Measurements from ENCODE around the gene NFATC1. TPM values are rescaled to one million over a fixed set of nuclear protein-coding genes. Genes with fewer than 3 reads are reported as not detected.
A peak's percentile ranks its signal among the peaks of the same experiment; 100 is the strongest.
"Not testable (repeated sequence)": the region's sequence is repeated elsewhere in the genome, so short reads cannot be mapped to it uniquely, and the experiment has no call there.

Gene NFATC1
- total RNA-seq, 1 experiment from 2014 or later = 0.10 TPM

DNA sequence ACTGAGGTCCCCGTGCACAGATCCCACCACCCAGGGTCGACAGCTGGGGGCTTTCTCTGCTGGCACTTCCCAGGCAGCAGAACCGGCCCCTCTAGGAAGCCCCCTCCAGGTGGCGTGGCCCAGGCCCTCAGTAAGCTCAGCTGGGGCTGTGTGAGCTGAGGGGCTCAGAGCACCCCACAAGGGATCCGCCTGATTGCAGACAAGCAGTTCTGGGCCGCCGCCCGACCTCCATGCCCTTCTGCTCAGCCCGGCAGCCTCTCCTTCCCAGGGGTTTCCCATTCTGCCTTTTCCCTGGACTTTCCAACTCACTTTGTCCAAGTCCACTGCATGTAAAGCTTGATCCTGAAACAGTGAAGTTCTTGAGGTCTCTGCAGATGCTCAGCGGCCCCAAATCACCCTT is 76.4 kb downstream of the NFATC1 start:
- no peak for DNase-seq (ENCODE audit: low read depth)

DNA sequence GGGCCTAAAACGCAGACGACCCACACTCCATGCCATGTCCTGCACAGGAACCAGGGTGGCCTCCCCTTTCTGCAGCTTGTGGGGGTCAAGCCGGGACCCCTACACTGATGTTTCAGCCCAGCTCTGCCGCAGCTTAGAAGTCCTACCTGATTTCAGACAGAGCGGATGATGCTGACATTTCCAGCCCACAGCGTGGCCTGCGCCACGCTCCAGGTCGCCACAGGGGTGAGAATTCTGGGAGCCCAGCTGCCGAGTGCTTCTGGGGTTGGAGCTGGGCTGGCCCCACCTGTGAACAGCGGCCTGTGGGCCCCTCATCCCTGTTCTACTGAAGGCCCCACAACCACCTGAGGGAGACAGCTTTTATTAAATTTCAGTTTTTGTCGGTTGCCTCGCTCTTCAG is 77.2 kb downstream of the NFATC1 start:
- no peak for DNase-seq (ENCODE audit: low read depth)

DNA sequence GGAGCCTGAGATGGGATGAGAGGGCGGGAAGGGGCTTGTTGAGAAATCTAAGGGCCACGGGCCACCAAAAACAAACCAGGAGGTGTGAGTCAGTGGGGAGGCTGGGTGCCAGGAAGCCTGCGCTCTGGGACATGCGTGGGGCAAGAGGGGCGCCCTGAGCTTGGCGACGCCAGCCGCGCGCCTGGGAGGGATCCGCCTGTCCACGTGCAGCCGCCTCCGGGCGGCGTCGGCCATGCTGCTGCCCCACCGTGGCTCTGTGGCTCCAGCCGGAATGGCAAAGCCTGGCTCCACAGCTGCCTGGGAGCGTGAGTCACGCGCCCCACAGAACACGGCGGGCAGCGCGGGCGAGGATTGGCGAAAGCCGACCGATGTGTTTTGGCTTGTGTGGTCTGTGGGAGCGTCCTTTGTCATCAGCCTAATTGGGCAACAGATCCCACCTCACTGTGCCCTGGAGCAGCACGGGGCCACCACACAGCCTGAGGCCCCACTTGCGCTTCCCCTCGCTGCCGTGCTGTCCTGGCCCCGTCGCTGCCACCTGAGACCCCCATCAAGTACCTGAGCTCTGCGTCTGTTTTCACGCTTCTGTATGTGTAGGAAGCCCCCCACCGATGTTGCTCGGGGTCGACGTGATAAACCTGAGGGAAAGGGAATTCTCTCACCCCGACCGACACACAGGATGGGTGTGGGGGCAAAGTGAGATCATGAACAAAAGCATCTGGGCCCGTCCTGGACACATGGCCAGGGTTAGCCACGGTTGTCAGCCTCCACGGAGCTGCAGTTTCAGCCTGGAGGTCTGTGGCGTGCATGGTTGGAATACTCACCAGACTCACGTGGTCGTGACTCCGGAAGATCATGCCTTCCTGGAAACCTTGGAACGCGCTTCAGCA is 80.5 kb downstream of the NFATC1 start:
- no peak for DNase-seq (ENCODE audit: low read depth)

DNA sequence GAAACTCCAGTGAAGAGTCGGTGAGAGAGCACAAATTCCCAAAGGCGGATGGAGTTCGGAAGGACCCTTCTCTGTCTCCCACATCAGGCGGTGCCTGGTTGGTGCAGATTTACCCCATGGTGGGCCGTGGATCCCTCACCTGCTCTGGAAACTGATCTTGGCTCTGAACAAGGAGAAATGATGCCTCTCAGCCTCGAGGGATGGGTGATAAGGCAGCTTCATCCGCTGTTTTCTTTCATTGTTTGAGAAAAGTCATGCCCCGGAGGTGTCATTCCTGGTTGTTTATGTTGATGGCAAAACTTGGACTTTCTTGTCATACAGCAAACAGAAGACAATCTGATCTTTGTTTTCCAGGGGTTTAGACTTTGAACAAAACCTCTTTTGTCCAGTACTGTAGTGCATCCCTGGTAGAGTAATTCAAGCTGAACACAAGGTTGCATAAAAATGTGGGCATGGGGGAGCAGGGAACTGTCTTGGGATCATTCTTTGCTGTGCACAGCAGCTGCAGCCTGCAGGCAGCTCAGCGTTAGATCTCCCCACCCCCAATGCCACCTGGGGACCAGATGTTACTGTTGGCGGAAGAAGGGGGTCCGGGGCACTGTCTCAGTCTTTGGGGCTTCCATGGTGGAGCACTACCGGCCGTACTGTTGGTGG is 81.3 kb downstream of the NFATC1 start:
- DNase-seq (ENCODE audit: low read depth) = no peak

DNA sequence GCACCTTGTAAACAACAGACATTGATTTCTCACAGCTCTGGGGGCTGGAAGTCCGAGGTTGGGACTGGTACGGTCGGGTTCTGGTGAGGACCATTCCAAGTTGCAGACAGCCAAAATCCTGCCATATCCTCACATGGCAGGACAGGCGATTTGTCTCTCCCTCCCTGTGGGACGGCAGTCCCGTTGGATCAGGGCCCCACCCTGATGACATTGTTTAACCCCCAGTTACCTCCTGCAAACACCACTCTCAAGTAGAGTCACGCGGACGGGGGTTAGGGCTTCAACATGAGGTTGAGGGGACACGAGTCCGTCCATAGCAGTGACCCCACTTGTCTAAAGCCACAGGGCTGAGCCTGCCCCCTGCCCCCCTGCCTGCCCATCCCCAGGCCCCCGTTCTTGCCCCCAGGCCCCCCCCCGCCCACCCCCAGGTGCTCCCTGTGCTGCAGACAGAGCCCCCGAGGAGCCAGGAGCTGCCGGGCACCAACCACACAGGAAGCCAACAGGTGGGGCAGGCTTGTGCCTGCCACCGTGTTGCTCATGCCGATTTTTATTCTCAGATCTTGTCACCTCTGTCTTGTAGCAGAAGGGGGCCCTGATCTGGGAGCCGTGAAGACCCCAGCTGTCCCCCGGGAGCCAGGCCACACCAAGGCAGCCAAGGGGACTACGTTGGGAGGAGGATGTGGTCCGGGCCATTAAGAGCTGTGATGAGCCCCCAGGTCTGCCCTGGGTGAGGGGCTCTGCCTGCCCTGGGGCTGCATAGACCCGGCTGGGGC is 82.2 kb downstream of the NFATC1 start:
- DNase-seq (ENCODE audit: low read depth) = no peak

DNA sequence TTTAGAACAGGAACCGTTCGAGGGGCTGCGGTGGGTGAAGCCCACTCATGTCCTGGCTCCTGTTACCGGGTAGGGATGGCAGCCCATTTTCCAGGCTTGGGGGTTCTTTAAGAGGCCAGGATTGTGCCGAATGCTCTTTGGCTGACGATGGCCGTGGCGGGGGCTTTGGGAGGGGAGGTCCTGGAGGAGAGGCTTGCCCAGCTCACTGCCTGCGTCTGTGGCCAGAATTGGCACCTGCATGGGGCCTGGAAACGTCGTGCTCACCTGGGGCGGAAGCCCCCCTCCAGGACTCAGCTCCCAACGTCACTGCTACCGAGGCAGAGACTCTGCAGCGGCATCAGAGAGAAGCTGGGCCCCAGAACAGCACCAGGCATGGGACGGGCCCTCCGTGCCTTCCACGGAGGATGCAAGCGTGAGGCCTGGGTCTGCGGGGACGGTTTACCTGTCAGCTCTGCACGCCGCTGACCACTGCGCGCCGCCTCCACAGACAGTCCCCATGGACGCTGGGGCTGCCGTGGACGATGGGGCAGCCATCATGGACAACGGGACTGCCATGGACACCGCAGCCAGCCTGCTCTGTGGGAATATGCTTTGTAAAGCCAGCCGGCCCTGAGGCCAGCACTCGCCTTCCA is 82.9 kb downstream of the NFATC1 start:
- DNase-seq (ENCODE audit: low read depth) = no peak

DNA sequence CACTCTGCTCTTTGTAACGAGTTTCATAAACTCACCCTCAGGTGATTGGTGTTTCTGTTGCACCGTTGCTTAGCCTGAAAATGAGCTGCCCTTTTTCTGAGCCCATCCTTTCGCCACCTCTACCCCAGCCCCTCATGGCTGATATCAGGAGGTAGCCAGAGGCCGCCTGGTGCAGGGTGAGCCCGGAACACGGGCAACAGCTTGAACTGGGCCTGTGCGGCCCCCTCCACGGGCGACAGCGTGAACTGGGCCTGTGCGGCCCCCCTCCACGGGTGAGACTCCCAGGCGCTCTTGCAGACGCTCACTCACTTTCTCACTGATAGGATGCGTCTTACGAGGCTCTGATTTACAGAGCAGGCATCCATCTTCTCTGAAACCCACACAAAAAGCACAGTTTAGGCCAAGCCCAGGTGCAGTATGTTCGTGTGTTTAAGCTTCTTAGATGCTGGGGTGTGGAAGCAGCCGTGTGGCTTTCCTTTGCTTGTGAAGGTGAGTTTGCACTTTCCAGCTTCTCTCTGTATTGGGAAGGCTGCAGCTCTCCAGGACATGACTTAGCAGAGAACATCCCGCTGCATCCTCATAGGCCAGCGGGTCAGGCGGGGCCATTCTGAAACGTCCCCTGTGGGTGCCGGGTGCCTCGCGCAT is 83.5 kb downstream of the NFATC1 start:
- no peak for DNase-seq (ENCODE audit: low read depth)

DNA sequence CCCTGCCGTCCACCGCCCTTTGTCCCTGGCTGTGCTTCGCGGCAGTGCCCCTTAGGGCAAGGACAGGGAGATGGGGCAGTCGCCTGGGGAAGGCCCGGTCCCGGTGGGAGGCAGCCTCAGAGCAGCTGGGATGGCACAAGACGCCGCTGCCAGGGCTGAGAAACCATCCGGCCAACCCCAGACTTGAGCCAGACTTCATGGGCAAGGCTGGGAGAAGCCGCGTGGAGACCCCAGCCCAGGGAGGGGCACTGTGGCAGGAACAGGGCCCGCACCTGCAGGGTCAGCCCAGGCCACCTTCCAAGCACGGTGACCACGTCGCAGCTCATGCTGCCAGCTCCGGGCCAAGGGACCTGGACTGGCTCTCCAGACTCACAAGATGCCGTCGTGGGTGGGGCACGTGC is 84.0 kb downstream of the NFATC1 start:
- no peak for DNase-seq (ENCODE audit: low read depth)

DNA sequence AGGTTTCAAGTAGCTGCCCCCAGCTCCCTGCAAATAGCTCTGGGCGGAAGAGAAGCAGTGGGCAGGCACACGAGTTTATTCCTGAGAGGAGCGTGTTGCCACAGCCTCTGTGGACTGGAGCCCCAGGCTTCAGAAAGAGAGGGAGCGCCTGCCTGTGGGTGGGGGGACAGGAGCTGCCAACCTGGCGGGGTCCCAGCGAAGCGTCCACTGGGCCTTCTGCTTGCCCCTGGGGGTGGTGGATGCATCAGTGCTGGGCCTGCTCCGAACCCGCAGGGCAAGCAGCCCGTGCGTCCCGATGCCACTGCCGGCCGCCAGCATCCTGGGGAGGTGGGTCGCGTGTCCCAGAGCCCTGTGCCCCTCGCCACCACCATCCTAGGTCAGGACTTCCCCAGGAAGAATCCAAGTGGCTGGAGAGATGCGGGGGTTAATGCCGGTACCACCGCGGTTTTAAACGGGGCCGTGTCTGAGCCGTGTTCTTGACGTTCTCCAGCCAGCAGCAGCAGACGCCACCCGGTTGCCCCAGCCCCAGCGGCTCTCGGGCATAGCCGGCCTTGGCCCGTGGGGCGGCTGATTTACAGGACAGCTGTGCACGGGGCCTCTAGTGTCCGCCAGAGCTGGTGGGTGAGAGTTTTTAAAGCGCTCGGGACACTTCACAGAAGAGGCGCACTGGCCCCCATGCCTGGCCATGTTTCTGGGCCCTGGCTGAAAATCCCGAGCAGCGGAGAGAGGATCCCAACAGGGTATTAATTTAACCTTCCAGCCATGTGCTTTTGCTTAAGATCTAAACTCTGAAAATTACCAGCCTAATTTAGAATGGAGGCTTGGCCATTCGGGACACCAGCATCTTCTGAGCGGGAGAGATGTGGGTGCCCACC is 84.7 kb downstream of the NFATC1 start:
- DNase-seq (ENCODE audit: low read depth) = no peak

DNA sequence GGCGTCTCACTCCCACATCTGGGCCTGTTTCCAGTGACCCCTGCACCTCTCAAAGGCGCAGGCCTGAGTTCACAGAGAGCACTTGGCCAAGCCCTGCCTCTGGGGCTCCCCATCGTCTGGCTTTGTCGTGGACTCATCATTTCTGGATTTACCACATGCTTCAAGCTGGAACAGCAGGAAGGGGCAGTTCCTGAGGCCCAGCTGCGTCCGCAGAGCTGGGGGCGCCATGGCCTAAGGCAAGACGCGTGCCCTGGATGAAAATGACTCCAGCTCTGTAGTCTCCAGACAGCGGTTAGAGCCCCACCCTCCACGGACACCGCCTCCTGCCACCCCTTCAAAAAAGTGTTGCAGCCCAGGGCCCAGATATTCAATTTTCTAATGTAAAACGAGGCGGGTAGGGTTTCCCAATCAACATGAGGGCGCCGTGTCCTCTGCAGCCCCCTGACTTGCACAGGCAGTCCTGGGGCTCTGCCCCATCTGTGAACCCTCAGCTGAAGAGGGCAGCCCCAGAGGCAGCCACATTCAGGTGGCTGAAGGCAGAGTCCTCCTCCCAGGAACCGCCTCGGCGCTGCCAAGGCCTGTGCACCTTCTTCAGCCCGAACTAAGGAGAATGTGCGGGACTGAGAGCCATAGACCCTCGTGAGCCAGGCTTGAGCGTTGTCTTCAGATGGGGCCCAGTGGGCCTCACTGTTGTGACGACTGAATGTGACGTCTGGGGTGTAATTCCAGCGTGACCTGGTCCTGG is 85.5 kb downstream of the NFATC1 start:
- no peak for DNase-seq (ENCODE audit: low read depth)

DNA sequence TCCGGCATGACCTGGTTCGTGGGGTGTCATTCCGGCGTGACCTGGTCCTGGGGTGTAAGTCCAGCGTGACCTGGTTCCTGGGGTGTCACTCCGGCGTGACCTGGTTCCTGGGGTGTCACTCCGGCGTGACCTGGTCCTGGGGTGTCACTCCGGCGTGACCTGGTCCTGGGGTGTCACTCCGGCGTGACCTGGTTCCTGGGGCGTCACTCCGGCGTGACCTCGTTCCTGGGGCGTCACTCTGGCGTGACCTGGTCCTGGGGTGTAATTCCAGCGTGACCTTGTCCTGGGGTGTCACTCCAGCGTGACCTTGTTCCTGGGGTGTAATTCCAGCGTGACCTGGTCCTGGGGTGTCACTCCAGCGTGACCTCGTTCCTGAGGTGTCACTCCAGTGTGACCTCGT is 87.7 kb downstream of the NFATC1 start:
- DNase-seq (ENCODE audit: low read depth) = not testable (repeated sequence)

DNA sequence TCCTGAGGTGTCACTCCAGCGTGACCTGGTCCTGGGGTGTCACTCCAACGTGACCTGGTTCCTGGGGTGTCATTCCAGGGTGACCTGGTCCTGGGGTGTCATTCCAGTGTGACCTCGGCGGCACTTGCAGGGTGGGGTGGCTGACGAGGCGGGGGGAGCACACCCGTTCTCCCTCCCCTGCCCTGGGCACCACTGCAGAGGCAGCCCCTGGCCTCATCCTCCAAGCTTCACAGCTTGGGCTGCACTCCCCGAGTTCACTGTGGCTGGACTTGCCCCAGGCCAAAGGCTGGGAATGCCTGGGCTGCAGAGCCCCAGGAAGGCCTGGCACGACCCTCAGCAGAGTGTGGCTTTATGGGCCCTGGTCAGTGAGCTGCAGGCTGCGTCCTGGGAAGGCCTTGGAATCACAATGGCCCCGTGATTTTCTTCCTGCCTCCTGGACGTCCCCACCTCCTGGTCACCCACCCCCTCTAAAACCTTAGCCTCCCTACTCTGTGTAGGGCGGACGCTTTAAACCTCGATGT is 88.3 kb downstream of the NFATC1 start:
- no peak for DNase-seq (ENCODE audit: low read depth)

DNA sequence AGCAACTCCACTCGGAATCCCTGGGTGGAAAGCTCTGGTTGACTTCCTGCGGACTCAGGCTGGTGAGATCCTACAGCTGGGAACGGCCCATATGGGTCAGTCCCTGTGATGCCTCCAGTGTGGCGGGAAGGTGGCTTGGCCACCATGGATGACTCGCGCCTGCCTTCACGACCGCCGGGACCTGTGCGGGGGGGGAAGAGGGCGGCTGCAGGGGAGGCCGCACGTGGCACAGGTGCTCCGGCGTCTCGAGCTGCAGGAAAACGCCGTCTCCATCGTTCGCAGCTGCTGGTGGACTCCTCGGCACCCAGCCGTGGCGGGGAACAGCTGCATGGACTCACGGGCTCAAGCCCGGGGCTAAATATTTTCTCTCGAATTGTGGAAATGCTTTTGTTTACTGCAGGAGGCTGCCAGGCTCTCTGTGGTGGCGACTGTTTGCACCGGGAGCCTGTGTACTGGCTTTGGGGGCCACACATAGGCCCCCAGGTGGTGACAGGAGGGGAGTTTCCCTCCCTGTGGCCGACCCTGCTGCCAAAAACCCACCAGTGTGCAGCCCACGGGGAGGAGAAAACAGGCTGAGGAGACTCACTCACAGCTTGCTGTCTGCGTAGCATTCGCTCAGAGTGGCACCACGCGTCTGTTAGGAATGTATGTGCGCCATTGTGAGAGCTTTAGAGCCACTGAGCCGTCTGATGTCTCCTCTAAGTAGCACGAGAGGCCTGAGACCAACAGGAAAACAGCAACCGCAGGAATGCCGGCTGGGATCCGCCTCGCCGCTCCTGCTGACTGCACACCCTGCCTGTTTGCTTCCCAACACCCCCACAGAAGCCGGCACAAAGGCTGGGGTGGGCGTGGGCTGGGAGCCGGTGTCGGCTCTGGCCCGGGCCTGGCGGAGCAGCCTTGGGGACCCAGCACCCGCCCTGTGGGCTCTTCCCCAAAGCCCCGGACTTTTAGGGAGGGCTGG is 89.2 kb downstream of the NFATC1 start:
- peak; percentile 92 for DNase-seq (ENCODE audit: low read depth)

DNA sequence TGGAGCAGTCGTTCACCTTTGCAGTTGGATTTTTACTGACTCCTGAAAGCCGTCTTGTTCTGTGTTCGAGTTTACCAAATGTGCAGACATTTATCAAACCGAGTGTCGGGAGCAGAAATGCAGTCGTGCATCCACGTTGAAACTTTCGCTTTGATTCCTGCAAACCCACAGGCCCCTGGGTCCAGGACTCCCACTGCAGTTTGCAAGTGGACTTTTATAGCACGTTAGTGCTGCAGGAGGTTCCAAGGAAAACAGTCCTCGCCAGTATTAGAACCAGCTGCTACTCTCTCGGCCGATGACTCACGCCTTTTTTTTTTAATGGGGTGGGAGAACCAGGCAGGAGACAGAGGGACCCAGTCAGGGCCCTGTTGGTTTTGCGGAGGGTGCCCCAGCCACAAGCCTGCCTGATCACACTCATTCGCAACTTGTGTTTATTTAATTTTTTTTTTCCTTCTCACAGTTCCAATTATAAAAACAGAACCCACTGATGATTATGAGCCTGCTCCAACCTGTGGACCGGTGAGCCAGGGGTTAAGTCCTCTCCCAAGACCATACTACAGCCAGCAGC is 90.1 kb downstream of the NFATC1 start:
- DNase-seq (ENCODE audit: low read depth) = peak; percentile 79

DNA sequence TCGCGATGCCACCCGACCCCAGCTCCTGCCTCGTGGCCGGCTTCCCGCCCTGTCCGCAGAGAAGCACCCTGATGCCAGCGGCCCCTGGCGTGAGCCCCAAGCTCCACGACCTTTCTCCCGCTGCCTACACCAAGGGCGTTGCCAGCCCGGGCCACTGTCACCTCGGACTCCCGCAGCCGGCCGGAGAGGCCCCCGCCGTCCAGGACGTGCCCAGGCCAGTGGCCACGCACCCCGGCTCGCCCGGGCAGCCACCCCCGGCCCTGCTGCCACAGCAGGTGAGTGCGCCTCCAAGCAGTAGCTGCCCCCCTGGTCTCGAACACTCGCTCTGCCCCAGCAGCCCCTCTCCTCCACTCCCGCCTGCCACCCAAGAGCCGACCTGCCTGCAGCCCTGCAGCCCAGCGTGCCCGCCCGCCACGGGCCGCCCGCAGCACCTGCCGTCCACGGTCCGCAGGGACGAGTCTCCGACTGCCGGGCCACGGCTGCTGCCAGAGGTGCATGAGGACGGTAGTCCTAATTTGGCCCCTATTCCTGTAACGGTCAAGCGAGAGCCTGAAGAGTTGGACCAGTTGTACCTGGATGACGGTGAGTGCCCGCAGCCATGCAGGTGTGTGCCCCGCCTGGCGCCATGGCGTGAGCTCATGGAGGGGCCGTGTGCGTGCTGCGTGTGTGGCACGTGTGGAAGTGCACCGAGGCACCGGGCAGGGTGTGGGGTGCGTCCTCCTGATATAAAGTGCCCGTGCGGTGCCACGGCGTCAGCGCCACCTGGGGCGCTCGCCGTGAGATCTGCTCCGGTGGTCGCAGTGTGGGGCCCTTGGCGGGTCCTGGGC is 90.8 kb downstream of the NFATC1 start:
- DNase-seq (ENCODE audit: low read depth) = no peak

DNA sequence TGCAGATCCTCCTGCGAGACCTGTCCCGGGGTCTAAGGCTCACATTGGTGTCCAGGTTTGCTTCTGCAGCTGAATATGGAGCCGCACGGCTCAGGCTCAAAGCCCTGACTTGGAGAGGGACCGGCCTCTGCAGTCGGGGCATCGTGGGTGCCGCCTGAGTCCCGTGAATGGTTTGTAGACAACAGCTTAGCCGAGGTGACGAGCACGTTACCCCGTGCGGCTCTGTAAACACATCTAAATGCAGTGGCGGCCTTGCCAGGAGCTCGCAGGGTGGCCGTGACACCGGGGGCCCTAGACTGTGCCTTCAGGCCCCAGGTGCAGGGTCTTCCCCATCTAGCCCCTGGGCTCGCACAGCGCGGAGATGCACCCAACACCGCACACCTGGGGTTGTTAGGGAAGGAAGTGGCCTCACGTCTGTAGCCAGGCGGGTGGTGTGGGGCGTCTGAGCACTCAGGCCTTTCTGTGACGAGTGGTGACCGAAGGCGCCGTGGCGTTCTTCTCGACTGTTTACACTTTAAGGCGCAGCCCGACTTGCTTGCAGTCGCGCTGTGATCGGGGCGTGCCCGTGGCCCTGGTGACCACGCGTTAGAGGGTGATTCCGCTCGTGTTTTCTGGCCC is 91.6 kb downstream of the NFATC1 start:
- no peak for DNase-seq (ENCODE audit: low read depth)
